Esophagus squamous epithelium (tissue), 4 donors: ENCODE measurements around the gene MEF2D.

ENCODE experiments used
- CTCF ChIP-seq, 6 experiments: fragments of 450-650 bp in 4 of 6; fragments of 200-600 bp in 2 of 6; sonication (generic) in 2 of 6; IDR thresholded peaks; one replicate each; pipeline ENCODE4 v1.5.1; 2016 to 2019; ENCODE audit warnings: antibody characterized with exemption in 6 of 6, mild to moderate bottlenecking in 4 of 6, moderate library complexity in 4 of 6
- POLR2A ChIP-seq, 4 donors: fragments of 450-650 bp; IDR thresholded peaks; one replicate each; pipeline ENCODE4 v1.6.1; 2017; ENCODE audit warnings: antibody characterized with exemption in 4 of 4, mild to moderate bottlenecking in 4 of 4, moderate library complexity in 3 of 4

GRCh38 chr1:156464335-156464734 is 36.2 kb downstream of the MEF2D start:
- TF ChIP-seq POLR2A (IDR thresholded peaks at IDR 0.05) (no peak), CTCF (IDR thresholded peaks at IDR 0.05) (no peak)
